ENCODE results near the gene TTLL6.
"Not testable (repeated sequence)": the region's sequence is repeated elsewhere in the genome, so short reads cannot be mapped to it uniquely, and the experiment has no call there.

The TTLL6 gene

GRCh38 chr17:48815311-48815710 lies 1.7 kb downstream of the TTLL6 start:
- DNase-seq (ENCODE audit: low spot score) = no peak

GRCh38 chr17:48814504-48814903 lies 2.5 kb downstream of the TTLL6 start:
- peak; percentile 85 for DNase-seq (ENCODE audit: low spot score)

GRCh38 chr17:48812001-48812400 lies 5.0 kb downstream of the TTLL6 start:
- no peak for DNase-seq (ENCODE audit: low spot score)

DNA sequence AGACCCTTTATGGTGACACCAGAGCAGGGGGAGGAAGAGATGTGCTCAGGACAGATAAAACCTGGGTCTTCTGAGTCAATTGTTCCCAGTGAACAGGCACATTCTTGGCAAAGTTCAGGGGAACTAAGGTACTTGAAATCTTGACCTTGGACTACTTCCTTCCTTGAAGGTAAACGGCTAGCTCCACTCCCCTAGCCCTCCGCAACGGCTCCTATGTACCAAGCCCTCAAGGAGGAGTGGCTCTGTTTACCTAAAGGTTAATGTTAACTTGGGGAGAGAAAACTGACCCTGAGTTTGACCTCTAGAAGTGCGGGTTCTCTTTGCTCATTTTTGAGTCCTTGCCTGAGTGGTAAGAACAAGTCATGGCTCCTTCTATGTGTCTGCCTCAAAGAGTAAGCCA lies 7.8 kb downstream of the TTLL6 start:
- DNase-seq (ENCODE audit: low spot score) = no peak

DNA sequence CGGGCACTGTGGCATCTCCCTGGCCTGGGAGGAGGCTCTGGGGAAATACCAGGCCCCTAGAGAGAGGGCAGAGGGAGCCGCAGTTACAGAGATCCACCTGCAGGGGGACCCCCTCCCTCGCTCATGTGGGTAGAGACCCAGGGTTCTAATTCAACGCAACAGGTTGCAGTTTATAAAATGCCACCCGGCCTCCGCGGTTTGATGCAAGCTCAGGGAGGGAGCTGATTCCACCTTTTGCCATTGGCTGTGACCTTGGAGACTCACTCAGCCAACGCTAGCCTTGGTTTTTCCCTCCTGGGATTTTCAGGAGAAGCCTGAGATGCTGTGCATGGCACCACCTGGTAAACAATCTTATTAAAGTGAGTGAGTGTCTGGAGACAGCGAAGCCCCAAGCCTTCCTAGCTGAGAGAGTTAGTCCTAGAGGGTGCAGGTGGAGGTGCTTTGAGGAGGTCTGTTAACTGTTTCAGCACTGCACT lies 12.1 kb downstream of the TTLL6 start:
- peak; percentile 78 for DNase-seq (ENCODE audit: low spot score)

- DNase-seq (ENCODE audit: low spot score) = no peak
Observed at GRCh38 chr17:48800626-48801217, 16.3 kb downstream of the TTLL6 start.

- no peak for DNase-seq (ENCODE audit: low spot score)
Observed at GRCh38 chr17:48799069-48799723, 17.8 kb downstream of the TTLL6 start.

DNA sequence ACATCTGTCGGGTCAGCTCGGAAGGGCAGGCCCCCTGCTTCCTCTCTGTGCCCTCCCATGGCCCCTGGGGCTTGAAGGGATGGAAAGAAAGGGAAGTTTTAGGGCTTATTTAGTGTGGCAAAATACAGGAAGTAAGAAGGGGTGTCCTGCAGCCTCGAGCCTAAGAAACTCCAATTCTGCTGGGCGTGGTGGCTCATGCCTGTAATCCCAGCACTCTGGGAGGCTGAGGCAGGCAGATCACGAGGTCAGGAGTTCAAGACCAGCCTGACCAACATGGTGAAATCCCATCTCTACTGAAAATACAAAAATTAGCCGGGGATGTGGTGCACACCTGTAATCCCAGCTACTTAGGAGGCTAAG lies 20.9 kb downstream of the TTLL6 start:
- DNase-seq (ENCODE audit: low spot score) = not testable (repeated sequence)

GRCh38 chr17:48795444-48796162 lies 21.4 kb downstream of the TTLL6 start:
- DNase-seq (ENCODE audit: low spot score) = no peak

DNA sequence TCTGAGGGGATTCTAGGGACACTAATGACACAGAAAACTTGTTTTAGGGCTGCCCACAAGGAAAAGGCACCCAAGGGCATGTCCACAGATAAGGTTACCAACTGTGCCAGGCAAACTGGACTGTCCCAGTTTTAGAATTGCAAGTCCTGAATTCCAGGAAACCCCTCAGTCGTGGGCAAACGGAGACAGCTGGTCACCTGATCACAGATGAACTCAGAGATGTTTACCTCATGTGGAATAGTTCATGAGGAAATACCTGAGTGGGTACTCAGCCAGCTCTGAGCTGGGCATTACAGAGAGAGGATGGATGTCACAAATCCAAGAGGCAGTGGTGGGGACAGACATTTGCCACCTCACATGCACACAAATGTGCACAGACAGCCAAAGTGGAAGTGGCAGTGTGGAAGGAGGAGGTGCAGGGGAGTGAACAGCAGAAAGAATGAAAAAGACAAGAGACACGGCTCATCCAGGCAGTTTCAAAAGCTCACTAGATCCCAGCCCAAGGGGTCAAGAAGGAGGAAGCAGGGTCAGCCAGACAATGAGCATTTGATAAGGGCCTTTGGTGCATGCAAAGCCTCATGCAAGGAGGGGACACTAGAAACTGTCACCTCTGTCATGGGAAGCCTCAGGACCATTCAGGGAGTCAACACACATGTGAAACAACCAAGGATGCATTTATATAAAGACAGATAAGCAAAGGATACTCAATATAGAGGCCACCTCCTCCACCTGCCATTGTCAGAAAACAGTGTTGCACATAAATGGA lies 24.8 kb downstream of the TTLL6 start:
- DNase-seq (ENCODE audit: low spot score) = no peak

- peak; percentile 80 for DNase-seq (ENCODE audit: low spot score)
Observed at GRCh38 chr17:48791128-48792032, 25.6 kb downstream of the TTLL6 start.

DNA sequence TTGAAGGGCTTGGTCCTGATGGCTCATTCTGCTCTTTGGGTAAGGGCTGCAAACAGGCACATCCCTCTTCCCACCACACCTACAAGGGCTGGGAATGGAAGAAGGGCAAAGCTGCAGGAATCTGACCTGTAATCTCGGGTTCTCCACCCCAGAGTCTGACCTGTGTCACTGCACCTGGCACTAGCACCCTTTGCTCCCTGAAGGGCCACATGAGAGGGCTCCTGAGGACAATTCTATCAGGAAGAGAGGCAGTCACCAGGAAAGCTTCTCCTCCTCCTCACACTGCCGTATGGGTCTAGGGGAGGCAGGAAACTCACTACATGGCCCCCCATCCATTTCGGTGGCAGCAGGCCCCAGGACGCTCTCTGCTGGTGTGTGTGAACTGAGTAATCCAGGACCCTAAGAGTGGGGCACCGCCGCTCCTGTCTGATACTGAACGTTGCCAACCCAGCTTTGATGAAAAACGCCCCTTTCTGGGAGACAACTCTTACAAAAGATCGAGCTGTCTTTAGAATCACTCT lies 26.4 kb downstream of the TTLL6 start:
- no peak for DNase-seq (ENCODE audit: low spot score)

GRCh38 chr17:48787828-48788227 lies 29.2 kb downstream of the TTLL6 start:
- DNase-seq (ENCODE audit: low spot score) = no peak

- DNase-seq (ENCODE audit: low spot score) = no peak
Observed at GRCh38 chr17:48779421-48779820, 37.6 kb downstream of the TTLL6 start.

DNA sequence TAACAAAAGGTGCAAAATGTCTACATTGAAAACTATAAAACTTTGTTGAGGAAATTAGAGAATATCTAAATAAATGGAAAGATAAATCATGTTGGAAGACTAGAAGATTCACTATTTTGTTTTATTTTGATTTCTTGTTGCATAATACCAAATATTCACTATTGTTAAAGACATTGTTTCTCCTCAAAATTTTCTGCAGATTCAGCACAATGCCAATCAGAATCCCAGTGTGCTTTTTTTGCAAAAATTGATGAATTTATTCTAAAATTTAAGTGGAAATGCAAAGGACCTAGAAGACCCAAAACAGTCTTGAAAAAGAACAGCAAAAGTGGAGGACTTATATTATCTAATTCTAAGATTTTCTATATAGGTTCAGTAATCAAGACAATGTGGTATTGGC lies 40.4 kb downstream of the TTLL6 start:
- DNase-seq (ENCODE audit: low spot score) = no peak

GRCh38 chr17:48773245-48773644 lies 43.8 kb downstream of the TTLL6 start:
- no peak for DNase-seq (ENCODE audit: low spot score)

GRCh38 chr17:48770954-48771353 lies 46.1 kb downstream of the TTLL6 start:
- DNase-seq (ENCODE audit: low spot score) = no peak

DNA sequence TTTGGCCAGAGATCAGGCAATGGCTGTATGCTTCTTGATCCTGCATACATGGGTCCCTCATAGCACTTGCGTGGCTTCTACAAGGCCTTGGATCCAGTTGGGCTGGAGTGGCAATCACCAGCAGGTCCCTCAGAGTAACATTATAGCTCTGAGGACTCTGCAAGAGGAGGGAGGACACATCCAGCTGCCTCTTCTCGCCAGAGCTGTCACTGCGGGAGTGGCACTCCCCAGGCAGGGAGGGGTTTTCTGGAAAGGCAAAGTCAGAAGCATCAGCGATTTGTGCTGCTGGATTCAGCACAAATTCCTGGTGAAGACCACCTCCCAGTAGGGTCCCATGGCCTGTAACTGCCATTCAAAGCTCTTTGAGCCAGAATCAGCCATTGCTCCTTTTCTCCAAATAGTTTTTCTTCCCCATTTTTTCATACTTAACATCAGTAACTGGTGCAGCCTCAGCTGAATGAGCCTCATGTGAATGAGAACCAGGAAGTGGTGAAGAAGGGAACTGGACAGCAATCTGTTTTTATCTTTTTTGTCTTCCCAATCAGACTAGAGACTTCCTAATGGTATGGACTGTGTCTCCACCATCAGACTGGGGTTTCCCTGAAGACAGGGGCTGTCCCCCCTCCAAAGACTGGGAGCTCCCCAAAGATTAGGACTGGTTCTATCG lies 47.9 kb downstream of the TTLL6 start:
- DNase-seq (ENCODE audit: low spot score) = no peak

DNA sequence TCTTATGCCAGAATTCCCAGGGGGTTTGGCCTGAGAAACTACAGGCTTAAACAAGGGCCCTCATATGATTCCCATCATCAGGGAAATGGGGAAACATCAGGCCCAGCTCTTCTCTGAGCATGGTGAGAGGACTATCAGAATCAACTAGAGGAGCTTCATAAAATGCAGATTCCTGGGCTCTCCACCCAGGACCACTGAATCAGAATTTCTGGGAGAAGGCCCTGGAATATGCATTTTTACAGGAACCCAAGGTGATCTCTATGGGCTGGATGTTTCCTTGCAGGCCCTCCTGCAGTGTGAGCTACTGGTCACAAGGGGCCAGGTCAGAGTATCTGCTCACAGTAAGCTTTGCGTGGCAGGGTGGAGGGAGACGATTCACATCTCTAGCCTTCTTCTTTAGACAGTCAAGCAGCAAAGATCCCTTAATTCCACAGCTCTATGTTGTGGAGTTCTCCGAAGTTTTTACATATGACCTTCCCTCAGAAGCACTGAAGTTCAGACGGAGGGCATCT lies 49.7 kb downstream of the TTLL6 start:
- DNase-seq (ENCODE audit: low spot score) = no peak

GRCh38 chr17:48761114-48761513 lies 55.9 kb downstream of the TTLL6 start:
- DNase-seq (ENCODE audit: low spot score) = no peak

DNA sequence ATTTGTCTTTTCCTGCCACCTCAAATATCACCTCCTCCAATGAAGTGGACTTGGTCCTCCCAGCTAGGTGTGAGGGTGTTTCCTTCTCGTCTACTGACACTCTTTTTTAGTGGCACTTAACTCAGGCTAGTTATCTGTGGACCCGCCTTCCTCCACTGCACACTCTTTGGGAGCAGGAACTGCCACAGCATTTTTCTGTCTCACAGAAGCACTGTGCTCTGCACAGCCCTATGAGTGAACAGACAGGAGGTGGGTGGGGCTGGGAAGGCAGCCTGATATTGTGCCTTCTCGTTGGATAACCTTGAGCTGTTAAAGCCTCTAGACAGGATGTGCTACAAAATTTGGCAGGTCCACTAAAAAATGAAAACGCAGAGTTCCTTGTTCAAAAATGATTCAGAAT lies 56.6 kb downstream of the TTLL6 start:
- no peak for DNase-seq (ENCODE audit: low spot score)
